HepG2 (cell line): ENCODE data around the gene WDR35. TPM values are rescaled to one million over a fixed set of nuclear protein-coding genes. Genes with fewer than 3 reads are reported as not detected.

Experiments used
- AGO1 ChIP-seq: fragments of 200-400 bp; formaldehyde crosslinking; IDR thresholded peaks from 2 replicates; pipeline ENCODE4 v1.6.1; 2017; ENCODE audit warnings: mild to moderate bottlenecking, low read depth, low read length, moderate library complexity; ENCODE audit not compliant: poor library complexity, severe bottlenecking
- ARID3A ChIP-seq: IDR thresholded peaks from 2 replicates; pipeline ENCODE4 v1.6.1; 2012; ENCODE audit warnings: low read depth, low read length, improper control_type of control experiment
- CBX5 ChIP-seq: sonication (generic); formaldehyde crosslinking; IDR thresholded peaks from 2 replicates; pipeline ENCODE4 v1.4.0; 2020; ENCODE audit warnings: missing genetic modification reagents, borderline replicate concordance
- EEA1 ChIP-seq: sonication (generic); formaldehyde crosslinking; IDR thresholded peaks from 2 replicates; pipeline ENCODE4 v1.5.1; 2020; ENCODE audit warnings: mild to moderate bottlenecking, missing genetic modification reagents, borderline replicate concordance
- HOXA5 ChIP-seq: sonication (generic); formaldehyde crosslinking; IDR thresholded peaks from 2 replicates; pipeline ENCODE4 v1.4.0; 2020; ENCODE audit warnings: missing genetic modification reagents
- KLF11 ChIP-seq: IDR thresholded peaks from 2 replicates; pipeline ENCODE4 v1.6.1; 2016; ENCODE audit warnings: missing compliant biosample characterization
- MAFK ChIP-seq, 2 experiments: IDR thresholded peaks in 1 of 2; conservative IDR thresholded peaks in 1 of 2; 2 replicates each; pipeline ENCODE4 v1.6.1; 2011; ENCODE audit warnings: improper control_type of control experiment in 2 of 2, low read length in 2 of 2
- MTF2 ChIP-seq: sonication (generic); formaldehyde crosslinking; IDR thresholded peaks from 2 replicates; pipeline ENCODE4 v1.5.0; 2020; ENCODE audit warnings: missing genetic modification reagents, borderline replicate concordance
- NAIF1 ChIP-seq: sonication (generic); formaldehyde crosslinking; IDR thresholded peaks from 2 replicates; pipeline ENCODE4 v1.5.0; 2020; ENCODE audit warnings: mild to moderate bottlenecking, missing genetic modification reagents, borderline replicate concordance
- NRL ChIP-seq: sonication (generic); formaldehyde crosslinking; IDR thresholded peaks from 2 replicates; pipeline ENCODE4 v1.5.0; 2020; ENCODE audit warnings: missing genetic modification reagents, mild to moderate bottlenecking, moderate library complexity, borderline replicate concordance
- PAWR ChIP-seq: sonication (generic); formaldehyde crosslinking; IDR thresholded peaks from 2 replicates; pipeline ENCODE4 v1.4.0; 2020; ENCODE audit warnings: missing genetic modification reagents, mild to moderate bottlenecking, borderline replicate concordance
- PHB2 ChIP-seq: fragments of 450-650 bp; IDR thresholded peaks from 2 replicates; pipeline ENCODE4 v1.6.1; 2018; ENCODE audit not compliant: partially characterized antibody
- SMARCC2 ChIP-seq: fragments of 450-650 bp; IDR thresholded peaks from 2 replicates; pipeline ENCODE4 v1.6.1; 2017; ENCODE audit warnings: antibody characterized with exemption, mild to moderate bottlenecking
- TCF7 ChIP-seq: sonication (generic); IDR thresholded peaks from 2 replicates; pipeline ENCODE4 v1.6.1; 2016; ENCODE audit warnings: antibody characterized with exemption, low read depth
- ZNF251 ChIP-seq: sonication (generic); formaldehyde crosslinking; IDR thresholded peaks from 2 replicates; pipeline ENCODE4 v1.9.0; 2021; ENCODE audit warnings: mild to moderate bottlenecking, missing genetic modification reagents
- ZSCAN9 ChIP-seq: IDR thresholded peaks from 2 replicates; pipeline ENCODE4 v1.6.1; 2016; ENCODE audit warnings: borderline replicate concordance
- polyA plus RNA-seq, 8 experiments: library from polyadenylated mRNA; depleted of rRNA in 3 of 8; stranded (reverse) in 7 of 8; unstranded in 1 of 8; fragments of >200 nt; fragmentation: Illumina TruSeq in 4 of 8; extraction: Trizol in 4 of 8; gene quantifications; 2 replicates each; pipeline versions ENCODE4 v1.2.1 to v1.2.3, GENCODE V29; 2011 to 2016; ENCODE audit warnings: low read depth in 4 of 8, missing spikeins in 1 of 8, mixed read lengths in 1 of 8; ENCODE audit not compliant: insufficient read depth in 1 of 8
- total RNA-seq, 5 experiments: library from RNA; depleted of rRNA; stranded (reverse); fragments of >200 nt; fragmentation: Illumina TruSeq; extraction: Trizol; gene quantifications; 2 replicates each; pipeline ENCODE4 v1.2.3, GENCODE V29; 2016; ENCODE audit warnings: low read depth in 1 of 5
- TF ChIP-seq, protein P1 (sequence below): sonication (generic); formaldehyde crosslinking; IDR thresholded peaks from 2 replicates; pipeline ENCODE4 v1.4.0; 2020; ENCODE audit warnings: mild to moderate bottlenecking, missing genetic modification reagents

Gene WDR35
- total and polyA plus RNA-seq, 2 of the 13 experiments (the other 11 are each of a cell fraction or from before 2014, with no cell fraction given): 11.1 to 19.6 TPM

- TF ChIP-seq HOXA5 (CRISPR knock-in tag) (no peak), CBX5 (CRISPR knock-in tag) (0 out of 2 replicates have a peak, but pooled peaks have one; percentile 24), ZNF251 (CRISPR knock-in tag) (no peak), NRL (CRISPR knock-in tag) (peak; percentile 85; the same call in 1 of the 2 replicates), PAWR (CRISPR knock-in tag) (no peak), NAIF1 (CRISPR knock-in tag) (peak; percentile 46; the same call in 1 of the 2 replicates), MAFK (conservative IDR thresholded peaks at IDR 0.05 in 1 of 2, IDR thresholded peaks at IDR 0.05 in 1 of 2; ENCODE audit: low read length in 2 of 2) (no peak), AGO1 (no peak), SMARCC2 (no peak), ZSCAN9 (0 out of 2 replicates have a peak, but pooled peaks have one; percentile 18), KLF11 (CRISPR knock-in tag) (no peak), MTF2 (CRISPR knock-in tag) (peak; percentile 33; the same call in 1 of the 2 replicates), TCF7 (no peak), EEA1 (CRISPR knock-in tag) (peak; percentile 47; the same call in 1 of the 2 replicates), ARID3A (no peak), PHB2 (no peak)
- TF ChIP-seq, protein P1, sequence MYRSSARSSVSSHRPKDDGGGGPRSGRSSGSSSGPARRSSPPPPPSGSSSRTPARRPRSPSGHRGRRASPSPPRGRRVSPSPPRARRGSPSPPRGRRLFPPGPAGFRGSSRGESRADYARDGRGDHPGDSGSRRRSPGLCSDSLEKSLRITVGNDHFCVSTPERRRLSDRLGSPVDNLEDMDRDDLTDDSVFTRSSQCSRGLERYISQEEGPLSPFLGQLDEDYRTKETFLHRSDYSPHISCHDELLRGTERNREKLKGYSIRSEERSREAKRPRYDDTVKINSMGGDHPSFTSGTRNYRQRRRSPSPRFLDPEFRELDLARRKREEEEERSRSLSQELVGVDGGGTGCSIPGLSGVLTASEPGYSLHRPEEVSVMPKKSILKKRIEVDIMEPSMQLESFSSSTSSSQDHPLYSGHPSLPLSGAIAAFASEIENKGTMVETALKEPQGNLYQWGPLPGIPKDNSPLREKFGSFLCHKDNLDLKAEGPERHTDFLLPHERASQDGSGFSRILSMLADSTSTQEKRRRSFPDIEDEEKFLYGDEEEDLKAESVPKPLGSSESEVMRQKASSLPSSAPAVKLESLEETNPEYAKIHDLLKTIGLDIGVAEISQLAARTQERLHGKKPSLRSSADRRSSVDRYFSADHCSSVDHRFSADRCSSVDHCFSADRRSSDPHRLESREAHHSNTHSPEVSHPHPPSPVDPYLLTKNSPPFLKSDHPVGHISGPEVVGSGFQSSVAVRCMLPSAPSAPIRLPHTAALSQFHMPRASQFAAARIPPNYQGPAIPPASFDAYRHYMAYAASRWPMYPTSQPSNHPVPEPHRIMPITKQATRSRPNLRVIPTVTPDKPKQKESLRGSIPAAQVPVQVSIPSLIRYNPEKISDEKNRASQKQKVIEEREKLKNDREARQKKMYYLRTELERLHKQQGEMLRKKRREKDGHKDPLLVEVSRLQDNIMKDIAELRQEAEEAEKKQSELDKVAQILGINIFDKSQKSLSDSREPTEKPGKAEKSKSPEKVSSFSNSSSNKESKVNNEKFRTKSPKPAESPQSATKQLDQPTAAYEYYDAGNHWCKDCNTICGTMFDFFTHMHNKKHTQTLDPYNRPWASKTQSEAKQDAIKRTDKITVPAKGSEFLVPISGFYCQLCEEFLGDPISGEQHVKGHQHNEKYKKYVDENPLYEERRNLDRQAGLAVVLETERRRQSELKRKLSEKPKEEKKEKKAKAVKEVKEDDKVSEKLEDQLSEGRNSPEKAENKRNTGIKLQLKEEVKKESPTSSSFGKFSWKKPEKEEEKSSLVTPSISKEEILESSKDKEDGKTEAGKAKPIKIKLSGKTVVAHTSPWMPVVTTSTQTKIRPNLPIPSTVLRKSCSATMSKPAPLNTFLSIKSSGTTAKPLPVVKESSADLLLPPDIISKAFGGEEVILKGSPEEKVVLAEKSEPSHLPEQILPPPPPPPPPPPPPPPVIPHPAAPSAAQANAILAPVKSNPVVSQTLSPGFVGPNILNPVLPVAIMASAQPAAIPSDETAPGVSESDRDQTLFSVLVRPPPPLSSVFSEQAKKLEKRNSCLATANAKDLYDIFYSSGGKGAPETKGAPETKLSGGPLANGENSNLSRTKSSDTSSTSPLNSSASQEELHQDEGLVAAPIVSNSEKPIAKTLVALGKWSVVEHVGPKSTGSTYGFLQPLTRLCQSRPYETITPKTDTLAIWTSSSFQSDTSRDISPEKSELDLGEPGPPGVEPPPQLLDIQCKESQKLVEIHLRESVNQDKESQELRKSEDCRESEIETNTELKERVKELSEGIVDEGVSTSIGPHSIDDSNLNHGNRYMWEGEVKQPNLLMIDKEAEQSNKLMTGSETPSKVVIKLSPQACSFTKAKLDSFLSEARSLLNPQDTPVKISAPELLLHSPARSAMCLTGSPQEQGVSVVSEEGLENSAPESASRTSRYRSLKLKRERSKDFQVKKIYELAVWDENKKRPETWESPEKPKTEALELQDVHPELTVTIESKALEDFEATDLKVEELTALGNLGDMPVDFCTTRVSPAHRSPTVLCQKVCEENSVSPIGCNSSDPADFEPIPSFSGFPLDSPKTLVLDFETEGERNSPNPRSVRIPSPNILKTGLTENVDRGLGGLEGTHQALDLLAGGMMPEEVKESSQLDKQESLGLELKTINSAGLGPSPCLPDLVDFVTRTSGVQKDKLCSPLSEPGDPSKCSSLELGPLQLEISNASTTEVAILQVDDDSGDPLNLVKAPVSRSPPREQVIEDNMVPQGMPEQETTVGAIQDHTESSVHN: 0 out of 2 replicates have a peak, but pooled peaks have one; percentile 21
Observed at GRCh38 chr2:20012282-20013125, 22.6 kb upstream of the WDR35 start, which contains the start of gene MATN3 (continued).
